Fibroblast of the aortic adventitia (primary cell): ENCODE data around the gene NEK1. TPM values are rescaled to one million over a fixed set of nuclear protein-coding genes. Genes with fewer than 3 reads are reported as not detected.
"Not testable (repeated sequence)": the region's sequence is repeated elsewhere in the genome, so short reads cannot be mapped to it uniquely, and the experiment has no call there.

Experiments
- DNase-seq: peaks from one replicate; pipeline ENCODE4 v3.0.0-alpha.2; 2010; ENCODE audit warnings: low read depth
- H3K4me3 ChIP-seq: 2 replicates; pipeline ENCODE4 v1.5.1; 2011; ENCODE audit warnings: low read depth, mild to moderate bottlenecking, control low read depth, low read length, moderate library complexity
- CTCF ChIP-seq: IDR thresholded peaks from 2 replicates; pipeline ENCODE4 v1.5.1; 2011; ENCODE audit warnings: mild to moderate bottlenecking, low read length, control low read depth, inconsistent platforms; ENCODE audit not compliant: insufficient read depth
- total RNA-seq: library from RNA; depleted of rRNA; stranded (reverse); fragments of >200 nt; gene quantifications from 2 replicates; pipeline ENCODE4 v1.2.3, GENCODE V29; 2012; ENCODE audit warnings: low replicate concordance

The NEK1 gene
- total RNA-seq, 1 donor = 18.2 TPM

GRCh38 chr4:169464080-169464479 lies 148.3 kb downstream of the NEK1 start:
- no peak for TF ChIP-seq CTCF
- no peak for DNase-seq
- H3K4me3 ChIP-seq = no peak overlapping the region

- no peak for TF ChIP-seq CTCF
- no peak for DNase-seq
- H3K4me3 ChIP-seq = no peak overlapping the region
Observed at GRCh38 chr4:169460081-169460480, 152.3 kb downstream of the NEK1 start.

GRCh38 chr4:169458575-169458974 lies 153.8 kb downstream of the NEK1 start:
- no peak overlapping the region for H3K4me3 ChIP-seq
- no peak for TF ChIP-seq CTCF
- no peak for DNase-seq

GRCh38 chr4:169452644-169453043 lies 159.7 kb downstream of the NEK1 start:
- H3K4me3 ChIP-seq, DNase-seq: not testable (repeated sequence)

- not testable (repeated sequence) for DNase-seq, H3K4me3 ChIP-seq
Observed at GRCh38 chr4:169448935-169449334, 163.4 kb downstream of the NEK1 start.

- no peak for TF ChIP-seq CTCF
- no peak overlapping the region for H3K4me3 ChIP-seq
- DNase-seq = no peak
Observed at GRCh38 chr4:169446824-169447223, 165.6 kb downstream of the NEK1 start.

GRCh38 chr4:169443748-169444147 lies 168.6 kb downstream of the NEK1 start:
- DNase-seq = no peak
- no peak overlapping the region for H3K4me3 ChIP-seq
- no peak for TF ChIP-seq CTCF

GRCh38 chr4:169440446-169440845 lies 171.9 kb downstream of the NEK1 start:
- DNase-seq = peak; percentile 16
- TF ChIP-seq CTCF = no peak
- no peak overlapping the region for H3K4me3 ChIP-seq
